HG03469 (cell line): ENCODE data around the gene RNF26.

Experiments
- ATAC-seq: cut with Tn5 transposase; IDR thresholded peaks from one replicate; pipeline ENCODE4 v1.9.1; 2021; ENCODE audit warnings: mild to moderate bottlenecking, moderate library complexity, moderate number of reproducible peaks; ENCODE audit not compliant: unreplicated experiment

RNF26 gene

DNA sequence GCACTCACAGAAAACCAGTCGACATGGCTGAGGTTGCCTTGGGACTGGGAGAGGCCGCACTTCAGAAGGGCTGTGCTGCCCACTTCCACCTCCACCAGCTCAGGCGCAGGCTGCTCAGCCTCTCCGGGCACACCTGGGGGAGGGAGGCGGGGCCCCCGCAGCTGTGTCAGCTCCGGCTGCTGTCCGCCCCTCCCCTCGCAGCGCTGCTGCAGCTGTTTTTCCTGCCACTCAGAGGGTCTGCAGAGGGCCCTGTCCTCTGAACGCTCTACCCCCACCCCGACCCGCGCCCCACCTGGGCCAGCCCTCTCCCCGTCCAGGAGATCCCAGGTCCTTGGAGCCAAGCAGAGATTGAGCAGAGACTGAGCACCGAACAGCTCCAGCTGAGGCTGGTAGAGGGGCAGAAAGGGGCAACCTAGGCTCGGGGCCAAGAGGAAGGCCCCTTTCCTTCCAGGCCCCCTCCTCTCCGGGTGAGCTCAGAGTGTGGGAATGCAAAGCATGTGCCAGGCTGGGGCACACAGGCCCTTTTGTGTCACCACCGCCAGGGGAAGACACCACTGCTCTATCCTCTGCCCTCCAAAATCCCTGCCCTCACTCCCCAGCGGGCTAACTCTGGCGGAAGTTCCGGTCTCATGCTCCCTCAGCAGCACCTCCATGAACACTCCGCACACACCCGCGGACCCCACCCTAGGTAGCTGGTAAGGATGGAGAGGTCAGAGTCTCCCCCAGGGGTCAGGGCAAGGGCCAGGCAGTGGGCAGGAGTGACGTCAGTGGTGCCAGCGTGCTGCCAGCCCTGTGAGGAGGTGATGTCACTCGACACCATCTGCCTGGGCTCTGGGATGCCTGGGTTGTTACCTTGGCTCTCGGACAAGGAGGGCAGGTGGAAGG is 19.0 kb upstream of the RNF26 start:
- ATAC-seq = no peak

DNA sequence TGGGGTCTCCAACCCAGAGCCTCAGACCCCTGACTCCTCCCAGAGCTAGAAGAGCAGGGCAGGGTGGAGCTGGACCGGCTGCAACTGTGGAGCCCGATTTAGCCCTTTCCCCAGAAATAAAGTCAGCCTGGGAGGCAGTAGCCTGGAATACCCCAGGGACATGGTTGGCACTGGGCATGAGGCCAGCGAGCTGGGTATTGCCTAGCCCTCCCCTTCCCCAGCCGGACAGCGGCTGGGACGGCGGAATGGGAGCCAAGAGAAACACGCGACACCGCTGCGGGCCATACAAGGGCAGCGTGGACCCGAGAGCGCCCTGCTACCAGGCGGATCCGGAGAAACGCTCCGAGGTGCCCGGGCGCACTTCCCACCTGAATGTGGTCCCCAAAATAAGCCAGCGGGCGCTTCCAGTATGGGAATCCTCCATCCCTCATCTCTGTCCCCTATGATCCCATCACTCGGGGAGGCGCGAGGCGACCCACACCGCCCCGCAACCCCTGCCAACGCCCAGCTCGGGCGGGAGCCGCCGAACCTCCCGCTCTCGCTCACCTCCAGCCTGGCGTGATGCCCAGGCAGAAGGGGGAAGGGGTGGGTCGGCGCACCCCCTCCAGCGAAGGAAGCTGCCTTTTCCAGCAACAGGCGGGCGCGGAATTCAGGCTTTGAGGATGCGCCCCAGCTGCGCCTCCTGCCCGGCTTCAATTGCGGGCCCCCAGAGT is 18.2 kb upstream of the RNF26 start:
- no peak for ATAC-seq

- ATAC-seq = no peak
These were observed 17.4 kb upstream of the RNF26 start, which contains the start of gene MCAM for GRCh38 chr11:119316729-119317591. MCAM (minus strand) TSS chr11:119317130; CDS start chr11:119317101, 29 bp downstream.

DNA sequence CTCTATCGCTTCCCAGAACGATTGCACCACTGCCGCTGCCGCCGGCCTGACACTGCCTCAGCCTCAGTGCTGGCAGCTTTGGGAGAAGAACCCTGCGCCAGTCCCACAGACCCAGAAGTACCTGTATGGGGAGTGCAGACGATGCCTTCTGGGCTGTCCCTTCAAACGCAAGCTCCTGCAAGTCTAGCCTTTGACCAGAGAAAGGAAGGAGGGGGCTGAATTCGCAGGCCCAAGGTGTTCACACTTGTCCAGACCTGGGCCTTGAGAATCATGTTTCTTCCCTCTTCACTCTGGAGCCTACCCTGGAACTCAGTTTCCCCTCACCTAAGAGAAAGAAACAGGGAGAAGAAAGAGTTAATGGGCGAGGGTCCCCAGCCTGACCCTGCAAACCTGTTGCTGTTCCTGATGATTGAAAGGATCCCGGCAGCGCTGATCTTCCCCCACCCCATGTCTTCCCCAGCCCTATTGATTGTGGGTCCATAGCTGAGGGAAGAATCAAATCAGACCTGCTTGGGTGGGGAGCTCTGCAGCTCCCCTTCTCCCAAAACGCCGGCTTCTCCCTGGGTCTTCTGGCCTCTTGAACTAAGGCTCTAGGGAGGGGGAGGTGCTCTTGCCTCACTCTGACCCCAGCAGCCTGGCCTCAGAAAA is 16.6 kb upstream of the RNF26 start:
- ATAC-seq = no peak

DNA sequence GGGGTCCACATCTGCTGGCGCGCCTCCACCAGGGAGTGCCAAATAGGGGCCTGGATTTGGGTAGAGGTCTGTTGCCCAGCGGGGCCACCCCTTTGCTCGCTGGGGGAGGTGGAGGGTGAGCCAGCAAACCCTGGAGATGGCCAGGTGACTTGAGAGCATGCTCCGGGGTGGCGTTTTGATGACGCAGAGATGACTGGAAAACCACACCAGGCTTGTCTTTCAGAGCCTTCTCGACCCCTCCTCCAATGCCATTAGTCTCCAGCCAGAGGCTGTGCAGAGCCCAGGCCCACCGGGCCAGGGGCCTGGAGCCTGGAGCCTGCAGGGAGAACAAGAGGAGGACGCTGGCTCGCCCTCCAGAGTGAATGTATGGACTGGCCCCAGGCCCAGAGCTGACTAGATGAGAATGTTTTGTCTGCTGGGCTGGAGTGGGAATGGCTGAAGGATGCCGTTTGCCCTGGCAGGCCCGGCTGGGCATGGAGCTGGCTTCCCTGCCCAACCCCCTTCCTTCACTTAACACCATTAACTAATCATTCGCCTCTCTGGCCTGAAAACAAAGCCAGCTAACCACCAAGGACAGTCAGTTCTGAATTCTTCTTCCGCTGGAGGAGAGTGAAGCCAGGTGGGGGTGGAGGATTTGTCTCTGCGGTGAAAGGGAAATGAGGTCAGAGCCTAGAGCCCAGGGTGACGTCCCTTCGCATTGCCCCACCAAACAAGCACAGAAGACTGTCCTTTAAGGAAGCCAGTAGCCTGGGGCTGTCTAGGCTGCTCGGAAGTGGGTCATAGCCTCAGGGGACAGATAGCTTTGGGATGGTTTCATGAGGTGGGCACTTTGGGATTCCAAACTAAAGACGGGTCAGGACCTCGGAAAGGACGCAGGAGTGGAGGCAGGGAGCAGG is 15.8 kb upstream of the RNF26 start:
- ATAC-seq = no peak

- ATAC-seq = no peak
These were observed 15.1 kb upstream of the RNF26 start for GRCh38 chr11:119319136-119319699.

- ATAC-seq = no peak
These were observed 14.6 kb upstream of the RNF26 start for GRCh38 chr11:119319700-119320239.

DNA sequence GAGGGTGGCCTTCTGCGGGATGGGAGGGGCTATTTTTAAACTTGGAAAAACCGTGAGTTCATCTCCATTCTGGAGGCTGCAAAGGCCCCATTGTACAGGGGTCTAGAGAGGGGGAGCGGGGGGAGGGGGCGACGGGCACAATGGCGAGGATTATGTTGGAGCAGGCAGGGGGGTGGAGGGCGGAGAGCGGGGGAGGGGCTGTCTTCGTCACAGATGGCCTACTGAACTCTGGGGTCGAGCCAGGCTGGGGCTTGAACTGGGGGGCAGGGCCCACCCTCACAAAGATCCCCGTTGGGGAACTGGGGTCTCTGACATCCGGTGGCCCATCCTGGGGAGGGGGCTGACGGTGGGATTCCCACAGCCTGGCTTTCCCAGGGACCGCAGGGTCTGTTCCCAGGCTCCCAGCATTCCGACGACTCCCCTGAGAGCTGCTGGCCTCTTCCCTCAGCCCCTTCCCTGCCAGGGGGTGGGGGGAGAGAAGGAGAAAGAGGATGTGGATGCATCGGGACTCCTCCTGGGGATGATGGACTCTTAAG is 14.0 kb upstream of the RNF26 start:
- no peak for ATAC-seq

- no peak for ATAC-seq
These were observed 13.4 kb upstream of the RNF26 start for GRCh38 chr11:119320776-119321524.

- no peak for ATAC-seq
These were observed 12.0 kb upstream of the RNF26 start for GRCh38 chr11:119322360-119322739.

DNA sequence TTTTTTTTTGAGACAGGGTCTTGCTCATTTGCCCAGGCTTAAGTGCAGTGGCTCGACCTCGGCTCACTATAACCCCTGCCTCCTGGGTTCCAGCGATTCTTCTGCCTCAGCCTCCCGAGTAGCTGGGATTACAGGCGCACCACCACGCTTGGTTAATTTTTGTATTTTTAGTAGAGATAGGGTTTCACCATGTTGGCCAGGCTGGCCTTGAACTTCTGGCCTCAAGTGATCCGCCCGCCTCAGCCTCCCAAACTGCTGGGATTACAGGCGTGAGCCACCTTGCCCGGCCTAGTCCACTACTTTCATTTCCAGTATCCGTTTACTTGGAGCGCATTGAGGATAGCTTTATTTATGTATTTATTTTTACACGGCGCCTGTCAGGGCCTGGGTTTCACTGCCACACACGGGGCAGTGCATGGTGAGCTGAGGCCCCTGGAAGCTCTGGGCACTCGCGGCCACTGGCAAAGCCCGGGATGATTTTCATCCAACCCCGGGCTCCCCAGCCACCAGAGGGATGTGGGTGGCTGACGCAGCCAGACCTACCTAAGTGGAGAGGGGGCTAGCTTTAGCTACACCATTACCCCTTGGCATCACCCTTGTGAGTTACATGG is 11.3 kb upstream of the RNF26 start:
- no peak for ATAC-seq

DNA sequence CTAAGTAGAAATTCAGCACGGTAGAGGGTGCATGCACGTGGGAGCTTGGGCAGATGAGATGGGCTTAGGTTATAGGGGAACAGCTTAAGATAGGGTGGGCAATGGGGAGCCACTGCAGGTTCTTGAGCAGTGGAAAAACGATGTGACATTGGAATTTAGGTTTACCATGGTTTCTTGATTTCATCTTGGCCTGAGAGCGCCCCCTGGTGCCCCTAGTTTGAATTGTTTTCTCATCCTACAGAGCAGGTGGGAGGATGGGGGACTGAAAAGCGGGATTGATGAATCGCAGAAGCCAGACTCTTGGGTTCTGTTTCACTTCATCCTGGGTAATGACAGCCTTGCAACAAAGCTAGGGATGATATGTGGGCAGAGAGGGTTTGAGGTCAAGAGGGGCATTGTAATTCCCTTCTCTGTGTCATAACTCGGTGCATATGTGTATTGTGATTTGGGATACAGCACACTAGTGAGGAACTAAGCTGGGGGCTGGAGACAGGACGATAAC is 10.7 kb upstream of the RNF26 start:
- ATAC-seq = no peak

GRCh38 chr11:119324189-119324588 is 10.1 kb upstream of the RNF26 start:
- ATAC-seq = no peak

- ATAC-seq = no peak
These were observed 5.0 kb upstream of the RNF26 start for GRCh38 chr11:119329320-119329719.

- ATAC-seq = no peak
These were observed 4.1 kb upstream of the RNF26 start for GRCh38 chr11:119330237-119330636.

DNA sequence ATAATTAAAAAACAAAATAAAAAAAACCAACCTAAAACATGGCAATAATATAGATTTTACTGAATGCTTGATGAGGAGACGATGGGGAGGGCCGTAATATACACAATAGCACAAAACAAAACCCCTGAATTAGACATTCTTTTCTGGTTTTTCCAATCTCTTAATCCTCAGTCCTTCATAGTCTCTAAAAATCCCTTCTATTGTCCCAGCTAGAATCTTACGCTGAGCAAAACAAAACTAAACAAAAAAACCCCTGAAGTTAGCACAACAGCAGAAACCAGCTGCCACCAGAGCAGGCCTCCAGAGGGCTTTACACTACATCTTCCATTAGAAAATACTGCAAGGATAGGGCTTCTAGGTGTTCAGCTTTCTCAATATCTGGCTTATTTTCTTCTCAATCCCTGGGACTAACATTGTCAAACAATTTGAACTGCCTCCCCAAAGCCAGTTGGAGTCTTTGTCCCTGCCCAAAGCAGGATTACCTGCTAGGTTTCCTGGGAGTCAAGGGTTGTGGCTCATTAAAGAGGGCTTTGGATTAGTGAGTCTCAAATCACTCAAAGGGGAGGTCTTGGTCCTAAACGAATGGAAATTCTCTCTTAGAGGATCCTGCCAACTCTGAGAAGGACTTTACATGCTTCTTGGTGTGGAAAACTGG is 2.1 kb upstream of the RNF26 start:
- ATAC-seq = no peak

GRCh38 chr11:119335091-119335654 is 846 bp downstream of the RNF26 start:
- ATAC-seq = no peak
